KOPT-K1 (cell line): ENCODE measurements around the gene ZSWIM6.

Experiments
- H3K27ac ChIP-seq: fragments of 200-600 bp; sonication (generic); 2 replicates; pipeline ENCODE4 v1.5.1; 2016; ENCODE audit warnings: antibody characterized with exemption, mild to moderate bottlenecking, low read depth, low read length; ENCODE audit not compliant: poor library complexity, severe bottlenecking
- H3K36me3 ChIP-seq: fragments of 200-600 bp; sonication (generic); 2 replicates; pipeline ENCODE4 v1.5.1; 2017; ENCODE audit warnings: antibody characterized with exemption, mild to moderate bottlenecking, low read length, moderate library complexity; ENCODE audit not compliant: insufficient read depth
- H3K9me3 ChIP-seq: fragments of 200-600 bp; sonication (generic); 2 replicates; pipeline ENCODE4 v1.5.1; 2017; ENCODE audit warnings: antibody characterized with exemption, low read length, mild to moderate bottlenecking; ENCODE audit not compliant: insufficient read depth, poor library complexity, severe bottlenecking

ZSWIM6 gene

DNA sequence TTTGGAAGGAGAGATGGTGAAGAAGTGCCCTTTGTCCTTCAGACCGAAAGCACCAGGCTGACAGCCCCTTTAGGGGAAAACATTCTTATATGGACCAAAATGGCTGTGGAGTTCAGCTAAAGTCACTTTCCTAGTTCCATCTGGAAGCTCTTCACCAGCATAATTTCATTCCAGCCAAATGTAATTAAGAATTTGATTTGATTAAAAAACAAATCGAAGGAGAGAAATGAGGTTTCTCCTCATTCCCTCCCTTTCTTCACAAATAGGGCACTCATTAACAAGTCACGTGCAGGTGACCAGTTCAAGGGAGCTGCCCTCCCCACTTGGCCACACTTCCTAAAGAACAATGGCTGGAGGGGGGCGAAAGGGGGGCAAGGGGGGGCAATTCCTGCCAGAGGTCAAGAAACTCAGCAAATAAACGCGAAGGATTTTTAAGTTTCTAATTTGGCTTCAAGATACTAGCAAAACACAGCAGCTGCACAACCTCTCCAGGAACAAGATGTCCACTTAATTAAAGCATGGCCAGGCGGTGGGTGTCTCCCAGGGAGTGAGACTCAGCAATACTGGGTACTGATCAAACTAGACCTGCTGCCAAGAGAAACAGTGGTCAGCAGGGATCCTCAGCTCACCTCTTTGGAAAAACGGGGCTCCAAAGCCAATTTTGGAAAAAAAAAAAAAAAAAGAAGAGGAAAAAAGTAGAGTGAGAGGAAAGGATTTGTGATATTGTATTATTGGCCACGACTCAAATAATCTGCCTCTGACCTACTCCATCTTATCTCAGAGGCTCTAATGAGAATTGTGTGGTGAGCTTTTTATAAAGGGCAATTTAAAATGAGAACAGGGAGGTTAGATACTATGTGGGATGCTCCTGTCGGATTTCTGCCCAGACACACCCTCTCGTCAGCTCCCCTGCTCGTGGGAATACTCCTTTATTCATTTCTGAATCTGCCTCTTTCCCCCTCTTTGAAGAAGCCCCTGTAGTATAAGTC, 254.3 kb downstream of the ZSWIM6 start:
- no peak overlapping the region for H3K27ac ChIP-seq
- H3K36me3 ChIP-seq: no peaks in the 10 kb centered on the region
- H3K9me3 ChIP-seq: no peaks in the 10 kb centered on the region

DNA sequence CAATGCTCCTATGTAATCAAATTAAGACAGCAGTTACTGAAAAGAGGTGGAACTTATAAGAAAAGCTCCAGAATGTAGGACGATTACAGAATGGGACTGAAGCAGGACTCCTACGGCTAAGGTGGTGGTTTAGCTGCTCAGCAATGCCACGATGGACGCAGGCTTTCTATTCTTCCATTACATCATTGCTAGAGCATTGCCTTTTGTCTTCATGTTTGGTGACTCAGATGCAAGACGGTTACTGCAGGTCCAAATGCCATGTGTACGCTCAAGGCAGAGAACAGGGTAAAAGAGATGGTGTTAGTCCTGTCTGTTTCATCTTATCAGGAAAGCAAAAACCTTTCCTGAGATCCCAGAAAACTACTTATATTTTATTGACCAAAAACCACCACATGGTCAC, 255.1 kb downstream of the ZSWIM6 start:
- no peaks in the 10 kb centered on the region for H3K9me3 ChIP-seq
- H3K27ac ChIP-seq: no peak overlapping the region
- no peaks in the 10 kb centered on the region for H3K36me3 ChIP-seq

DNA sequence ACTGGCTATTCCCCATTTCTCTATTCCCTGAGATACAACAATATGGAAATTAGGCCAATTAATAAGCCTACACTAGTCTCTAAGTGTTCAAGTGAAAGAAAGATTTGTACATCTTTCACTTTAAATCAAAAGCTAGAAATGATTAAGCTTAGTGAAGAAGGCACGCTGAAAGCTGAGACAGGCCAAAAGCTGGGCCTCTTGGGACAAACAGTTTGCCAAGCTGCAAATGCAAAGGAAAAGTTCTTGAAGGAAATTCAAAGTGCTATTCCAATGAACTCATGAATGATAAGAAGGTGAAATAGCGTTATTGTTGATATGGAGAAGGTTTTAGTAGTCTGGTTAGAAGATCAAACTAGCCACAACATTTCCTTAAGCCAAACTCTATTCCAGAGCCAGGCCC, 256.2 kb downstream of the ZSWIM6 start:
- H3K9me3 ChIP-seq: no peaks in the 10 kb centered on the region
- no peaks in the 10 kb centered on the region for H3K36me3 ChIP-seq
- no peak overlapping the region for H3K27ac ChIP-seq

DNA sequence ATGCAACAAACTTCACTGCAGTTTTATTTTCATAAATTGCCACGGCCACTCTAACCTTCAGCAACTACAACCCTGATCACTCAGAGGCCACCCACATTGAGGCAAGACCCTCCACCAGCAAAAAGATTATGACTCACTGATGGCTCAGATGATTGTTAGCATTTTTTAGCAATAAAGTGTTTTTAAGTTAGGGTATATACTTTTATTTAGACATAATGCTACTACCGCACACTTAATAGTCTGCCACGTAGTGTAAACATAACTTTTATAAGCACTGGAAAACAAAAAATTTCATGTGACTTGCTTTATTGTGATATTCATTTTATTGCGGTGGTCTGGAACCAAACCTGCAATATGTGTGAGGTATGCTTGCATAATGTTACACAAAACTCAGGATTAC, 257.9 kb downstream of the ZSWIM6 start:
- Histone ChIP-seq H3K36me3 (no peaks in the 10 kb centered on the region), H3K9me3 (no peaks in the 10 kb centered on the region), H3K27ac (no peak overlapping the region)

DNA sequence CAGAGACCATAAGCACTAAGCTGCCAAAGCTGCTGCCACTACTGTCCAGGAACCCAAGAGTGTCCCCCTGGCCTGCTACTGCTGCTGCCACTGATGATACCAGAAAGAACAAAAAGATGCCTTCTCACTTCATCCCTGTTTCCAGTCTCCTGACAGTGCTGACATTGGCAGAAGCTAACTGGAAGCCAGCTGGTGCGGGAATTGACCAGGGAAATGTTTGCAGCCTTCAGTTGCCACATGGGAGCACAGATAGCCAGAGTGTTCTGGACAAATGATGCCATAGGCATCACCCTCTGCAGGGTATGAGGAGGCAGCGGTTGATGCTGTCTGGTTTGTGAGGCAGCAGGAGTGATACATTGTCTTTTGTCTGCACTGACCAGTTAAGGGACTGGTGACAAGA, 258.4 kb downstream of the ZSWIM6 start:
- H3K36me3 ChIP-seq: no peaks in the 10 kb centered on the region
- no peaks in the 10 kb centered on the region for H3K9me3 ChIP-seq
- no peak overlapping the region for H3K27ac ChIP-seq

DNA sequence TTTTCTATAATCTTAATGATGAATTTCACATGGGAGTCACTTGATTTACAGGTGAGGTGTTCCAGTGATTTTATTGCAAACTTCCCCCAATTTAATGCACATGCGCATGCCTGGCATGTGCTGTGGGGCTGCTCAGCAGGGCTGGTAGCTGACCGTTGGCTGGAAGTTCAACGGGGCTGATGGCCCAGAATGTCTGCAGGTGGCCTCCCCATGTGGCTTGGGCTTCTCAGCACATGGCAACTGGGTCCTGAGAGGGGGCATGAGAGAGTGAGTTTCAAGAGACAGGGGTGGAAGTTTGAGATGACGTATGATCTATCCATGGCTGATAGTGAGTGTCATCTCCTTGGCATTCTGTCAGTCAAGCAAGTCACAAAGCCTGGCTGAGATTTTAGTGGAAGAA, 259.8 kb downstream of the ZSWIM6 start:
- no peaks in the 10 kb centered on the region for H3K36me3 ChIP-seq
- H3K27ac ChIP-seq: no peak overlapping the region
- no peaks in the 10 kb centered on the region for H3K9me3 ChIP-seq

DNA sequence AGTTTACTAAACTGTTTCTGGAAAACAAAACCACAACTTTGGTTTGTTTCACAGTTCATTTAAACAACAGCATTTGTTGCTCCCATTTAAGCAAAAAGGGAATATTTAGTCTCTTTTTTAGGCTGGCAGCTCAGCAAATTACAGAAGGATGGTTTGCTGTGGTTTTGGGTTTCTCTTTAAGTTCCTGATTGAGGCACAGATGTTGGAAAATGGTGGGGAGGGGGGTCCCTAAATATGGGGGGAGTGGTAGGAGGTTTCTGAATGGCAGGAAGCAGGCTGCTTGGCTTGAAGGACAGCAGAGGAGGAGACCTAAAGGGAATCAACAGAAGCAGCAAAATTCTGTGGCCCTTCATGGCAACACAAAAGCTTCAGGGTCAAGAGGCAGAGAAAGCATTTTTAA, 263.4 kb downstream of the ZSWIM6 start:
- Histone ChIP-seq H3K36me3 (no peaks in the 10 kb centered on the region), H3K9me3 (no peaks in the 10 kb centered on the region), H3K27ac (no peak overlapping the region)
